MCF 10A (cell line): ENCODE measurements around the gene SNX7. TPM values are rescaled to one million over a fixed set of nuclear protein-coding genes. Genes with fewer than 3 reads are reported as not detected.

Experiments used
- BruUV-seq: library from RNA; stranded (reverse); fragments of 400-500 nt; replicated peaks from 2 replicates; lab custom pipeline; 2021; lab: Mats Ljungman, UMichigan
- CTCF ChIA-PET: fragments of 300-600 bp; sonication (Branson Sonifier 250); formaldehyde crosslinking; extraction: SDS; loops from one replicate; lab custom pipeline; 2021; ENCODE audit warnings: antibody characterized with exemption, inconsistent platforms; lab: Yijun Ruan, JAX
- POLR2A ChIA-PET: fragments of 300-600, 350-650 bp; sonication (Branson Sonifier 250); formaldehyde crosslinking; extraction: SDS; loops from one replicate; lab custom pipeline; 2020; ENCODE audit warnings: antibody characterized with exemption, inconsistent platforms; lab: Yijun Ruan, JAX
- DNase-seq: peaks from one replicate; pipeline ENCODE4 v3.0.0-alpha.2; 2018; ENCODE audit not compliant: unreplicated experiment
- H3K27ac Mint-ChIP-seq: one replicate; pipeline ENCODE4 v1.8.0; 2022; ENCODE audit warnings: mild to moderate bottlenecking, low read depth, mixed read lengths; ENCODE audit not compliant: unreplicated experiment
- H3K27me3 Mint-ChIP-seq: one replicate; pipeline ENCODE4 v1.8.0; 2022; ENCODE audit warnings: mixed read lengths; ENCODE audit not compliant: insufficient read depth, unreplicated experiment
- H3K36me3 Mint-ChIP-seq: one replicate; pipeline ENCODE4 v1.8.0; 2022; ENCODE audit warnings: mild to moderate bottlenecking, moderate library complexity, mixed read lengths; ENCODE audit not compliant: insufficient read depth, unreplicated experiment
- H3K4me1 Mint-ChIP-seq: one replicate; pipeline ENCODE4 v1.8.0; 2022; ENCODE audit warnings: mixed read lengths; ENCODE audit not compliant: insufficient read depth, unreplicated experiment
- H3K4me3 Mint-ChIP-seq: one replicate; pipeline ENCODE4 v1.8.0; 2022; ENCODE audit warnings: mild to moderate bottlenecking, moderate library complexity, mixed read lengths; ENCODE audit not compliant: unreplicated experiment
- H3K9me3 Mint-ChIP-seq: one replicate; pipeline ENCODE4 v1.8.0; 2022; ENCODE audit warnings: mixed read lengths; ENCODE audit not compliant: unreplicated experiment
- CTCF ChIP-seq: fragments of 200-600 bp; IDR thresholded peaks from one replicate; pipeline ENCODE4 v1.8.0; 2022; ENCODE audit warnings: antibody characterized with exemption, mild to moderate bottlenecking; ENCODE audit not compliant: unreplicated experiment
- intact Hi-C: fragments of 100-400 bp; cut with micrococcal nuclease; formaldehyde crosslinking; loops from 2 replicates; pipeline ENCODE4 v1.14.1; 2022
- total RNA-seq: library from RNA; stranded (reverse); gene quantifications from 2 replicates; pipeline ENCODE4 v1.2.3, GENCODE V29; 2022

The SNX7 gene
- total RNA-seq, 1 experiment from 2014 or later: 24.2 TPM

GRCh38 chr1:98796049-98796448 lies 134.5 kb downstream of the SNX7 start:
- Mint-ChIP-seq H3K4me3 (no peak overlapping the region), H3K4me1 (peaks cover 5% of the 10 kb centered on the region), H3K9me3 (no peaks in the 10 kb centered on the region), H3K27ac (no peak overlapping the region), H3K27me3 (no peaks in the 10 kb centered on the region), H3K36me3 (no peaks in the 10 kb centered on the region)
- ChIA-PET CTCF (interaction anchor here (1.0 kb wide), 3 partner anchors 382 to 731 kb away, joined by 3 to 5 read pairs (median 4); no protein-coding TSS in a partner anchor), POLR2A (no interaction called here)
- TF ChIP-seq CTCF: no peak
- DNase-seq: no peak
- BruUV-seq: no TSS peak
- intact Hi-C loops: no loop called here

- Mint-ChIP-seq H3K4me3 (no peak overlapping the region), H3K9me3 (no peaks in the 10 kb centered on the region), H3K4me1 (peaks cover 5% of the 10 kb centered on the region), H3K27ac (no peak overlapping the region), H3K27me3 (no peaks in the 10 kb centered on the region), H3K36me3 (no peaks in the 10 kb centered on the region)
- POLR2A ChIA-PET: interaction anchor here (0.6 kb wide), 1 partner anchor 58 kb away, joined by 3 read pairs; no protein-coding TSS in a partner anchor
- DNase-seq: no peak
- CTCF ChIA-PET: interaction anchor here (1.0 to 1.4 kb wide), 2 partner anchors 730 to 888 kb away, joined by 3 read pairs; no protein-coding TSS in a partner anchor
- no peak for TF ChIP-seq CTCF
- BruUV-seq: no TSS peak
- intact Hi-C loops: no loop called here
Measured at GRCh38 chr1:98797506-98797905, 136.0 kb downstream of the SNX7 start.
